Liver (tissue), 9 donors: ENCODE data around the gene CDSN. TPM values are rescaled to one million over a fixed set of nuclear protein-coding genes. Genes with fewer than 3 reads are reported as not detected.

Experiments used
- DNase-seq: peaks from one replicate; pipeline ENCODE4 v3.0.0-alpha.2; 2017; ENCODE audit warnings: low spot score
- H3K27ac ChIP-seq, 2 donors: one replicate each; pipeline ENCODE4 v1.7.0; 2013; ENCODE audit warnings: inconsistent platforms in 2 of 2, low read length in 2 of 2, control low read depth in 1 of 2, low read depth in 1 of 2, mild to moderate bottlenecking in 1 of 2
- H3K27me3 ChIP-seq, 4 donors: one replicate each; pipeline versions ENCODE4 v1.6.1 to v1.7.0; 2013; ENCODE audit warnings: low read length in 3 of 4, inconsistent platforms in 1 of 4, mild to moderate bottlenecking in 1 of 4, moderate library complexity in 1 of 4; ENCODE audit not compliant: control insufficient read depth in 4 of 4, insufficient read depth in 4 of 4
- H3K36me3 ChIP-seq, 4 donors: one replicate each; pipeline versions ENCODE4 v1.6.1 to v1.7.0; 2013; ENCODE audit warnings: low read length in 3 of 4, mild to moderate bottlenecking in 3 of 4, low read depth in 1 of 4, moderate library complexity in 1 of 4; ENCODE audit not compliant: control insufficient read depth in 4 of 4, insufficient read depth in 3 of 4
- H3K4me1 ChIP-seq, 4 donors: one replicate each; pipeline versions ENCODE4 v1.6.1 to v1.7.0; 2013; ENCODE audit warnings: low read length in 3 of 4, mild to moderate bottlenecking in 3 of 4, moderate library complexity in 1 of 4; ENCODE audit not compliant: control insufficient read depth in 4 of 4, insufficient read depth in 4 of 4
- H3K4me3 ChIP-seq, 3 donors: one replicate each; pipeline versions ENCODE4 v1.6.1 to v1.7.0; 2013; ENCODE audit warnings: low read length in 3 of 3, control low read depth in 1 of 3, low read depth in 1 of 3, mild to moderate bottlenecking in 1 of 3
- H3K9ac ChIP-seq, 2 donors: one replicate each; pipeline ENCODE4 v1.7.0; 2013; ENCODE audit warnings: low read length in 2 of 2, mild to moderate bottlenecking in 2 of 2, moderate library complexity in 2 of 2, control low read depth in 1 of 2, low read depth in 1 of 2
- H3K9me3 ChIP-seq, 4 donors: one replicate each; pipeline versions ENCODE4 v1.6.1 to v1.7.0; 2013; ENCODE audit warnings: low read length in 3 of 4; ENCODE audit not compliant: control insufficient read depth in 4 of 4
- ATF3 ChIP-seq: IDR thresholded peaks from 2 replicates; pipeline ENCODE4 v1.6.1; 2016; ENCODE audit warnings: antibody characterized with exemption
- CTCF ChIP-seq: fragments of 150-350 bp; IDR thresholded peaks from 2 replicates; pipeline ENCODE4 v1.5.1; 2017; ENCODE audit warnings: improper control_type of control experiment, low read depth, low read length; ENCODE audit not compliant: missing input control
- EGR1 ChIP-seq, 2 donors: IDR thresholded peaks; 2 replicates each; pipeline ENCODE4 v1.6.1; 2016 to 2018; ENCODE audit warnings: antibody characterized with exemption in 2 of 2, low read depth in 2 of 2
- FOXA1 ChIP-seq: IDR thresholded peaks from 2 replicates; pipeline ENCODE4 v1.6.1; 2016; ENCODE audit warnings: antibody characterized with exemption
- FOXA2 ChIP-seq: IDR thresholded peaks from 2 replicates; pipeline ENCODE4 v1.6.1; 2016; ENCODE audit warnings: antibody characterized with exemption
- GABPA ChIP-seq, 2 donors: IDR thresholded peaks in 1 of 2; conservative IDR thresholded peaks in 1 of 2; 2 replicates each; pipeline ENCODE4 v1.6.1; 2016; ENCODE audit warnings: antibody characterized with exemption in 2 of 2, mild to moderate bottlenecking in 1 of 2, moderate library complexity in 1 of 2
- HNF4A ChIP-seq, 2 donors: conservative IDR thresholded peaks; 2 replicates each; pipeline ENCODE4 v1.6.1; 2016; ENCODE audit warnings: antibody characterized with exemption in 2 of 2, mild to moderate bottlenecking in 2 of 2
- HNF4G ChIP-seq: IDR thresholded peaks from 2 replicates; pipeline ENCODE4 v1.6.1; 2016; ENCODE audit warnings: antibody characterized with exemption
- JUND ChIP-seq, 2 donors: IDR thresholded peaks; 2 replicates each; pipeline ENCODE4 v1.6.1; 2016; ENCODE audit warnings: antibody characterized with exemption in 2 of 2
- NR2F2 ChIP-seq: IDR thresholded peaks from 2 replicates; pipeline ENCODE4 v1.6.1; 2016; ENCODE audit warnings: antibody characterized with exemption
- RAD21 ChIP-seq, 2 donors: IDR thresholded peaks; 2 replicates each; pipeline ENCODE4 v1.6.1; 2016; ENCODE audit warnings: antibody characterized with exemption in 2 of 2, mild to moderate bottlenecking in 2 of 2
- RXRA ChIP-seq, 2 donors: IDR thresholded peaks; 2 replicates each; pipeline ENCODE4 v1.6.1; 2017 to 2018; ENCODE audit warnings: antibody characterized with exemption in 2 of 2, mild to moderate bottlenecking in 1 of 2
- SP1 ChIP-seq: IDR thresholded peaks from 2 replicates; pipeline ENCODE4 v1.6.1; 2018; ENCODE audit warnings: antibody characterized with exemption, mild to moderate bottlenecking
- TAF1 ChIP-seq: conservative IDR thresholded peaks from 2 replicates; pipeline ENCODE4 v1.6.1; 2016; ENCODE audit warnings: antibody characterized with exemption, mild to moderate bottlenecking
- YY1 ChIP-seq: IDR thresholded peaks from 2 replicates; pipeline ENCODE4 v1.6.1; 2016; ENCODE audit warnings: antibody characterized with exemption, mild to moderate bottlenecking
- ZBTB33 ChIP-seq: IDR thresholded peaks from 2 replicates; pipeline ENCODE4 v1.6.1; 2016; ENCODE audit warnings: antibody characterized with exemption
- WGBS: extraction: QIAGEN DNeasy Blood & Tissue Kit; methylation state at CpG from one replicate; pipeline ENCODE4 v1.1.7; 2013; 5-methylcytosine and 5-hydroxymethylcytosine counted together
- polyA plus RNA-seq, 2 donors: library from polyadenylated mRNA; stranded (reverse) in 1 of 2; unstranded in 1 of 2; fragments of 200-250 nt in 1 of 2; fragments of >200 nt in 1 of 2; fragmentation: Nextera tagmentation in 1 of 2; extraction: Ambion mirVana in 1 of 2; gene quantifications; one replicate each; pipeline versions ENCODE4 v1.2.1 to v1.2.3, GENCODE V29; 2013 to 2015
- total RNA-seq, 2 donors: library from RNA; depleted of rRNA; stranded (reverse); fragments of >200 nt; gene quantifications; one replicate each; pipeline ENCODE4 v1.2.3, GENCODE V29; 2014
- TF ChIP-seq, protein P1 (sequence below): IDR thresholded peaks from 2 replicates; pipeline ENCODE4 v1.6.1; 2016; ENCODE audit warnings: antibody characterized with exemption
- TF ChIP-seq, protein P2 (sequence below): IDR thresholded peaks from 2 replicates; pipeline ENCODE4 v1.6.1; 2016; ENCODE audit warnings: antibody characterized with exemption, mild to moderate bottlenecking
- donor health status: healthy.
- donor health status: healthy.
- donor health status: healthy.
- donor health status: healthy.
- donor health status: healthy.

The CDSN gene
- total and polyA plus RNA-seq, 4 donors, result not detected

GRCh38 chr6:31074401-31074800 is 45.8 kb downstream of the CDSN start:
- Histone ChIP-seq H3K36me3 (no peaks in the 10 kb centered on the region), H3K27ac (no peak overlapping the region)

DNA sequence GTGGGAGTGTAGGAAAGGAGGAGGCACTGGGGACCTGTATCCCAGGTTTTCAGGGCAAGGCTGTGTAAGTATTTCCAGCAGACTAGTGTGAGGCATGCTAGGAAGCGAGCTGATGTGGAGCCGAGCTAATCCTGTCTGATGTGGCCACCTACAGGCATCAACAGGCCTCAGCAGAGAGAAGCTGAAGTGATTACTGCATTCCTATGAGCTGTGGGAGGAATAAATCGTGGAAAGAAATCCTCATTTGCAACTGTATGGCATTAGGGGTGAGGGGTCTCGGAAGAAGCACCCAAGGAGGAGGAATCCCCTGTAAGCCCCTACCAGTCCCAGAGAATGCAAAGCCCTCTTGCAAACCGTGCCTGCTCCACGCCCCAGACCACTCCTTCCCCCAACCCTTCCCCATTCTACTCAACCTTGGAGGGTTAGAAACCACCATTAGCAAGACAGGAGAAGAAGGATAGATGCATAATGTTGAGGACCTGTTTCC is 49.5 kb downstream of the CDSN start:
- no peaks in the 10 kb centered on the region for H3K27me3 ChIP-seq
- no peak overlapping the region for H3K9ac ChIP-seq
- no peak for TF ChIP-seq FOXA1
- no peak for TF ChIP-seq ATF3
- no peak for TF ChIP-seq EGR1 (IDR thresholded peaks at IDR 0.05; ENCODE audit: low read depth in 2 of 2)
- no peak for TF ChIP-seq ZBTB33
- TF ChIP-seq, protein P1, sequence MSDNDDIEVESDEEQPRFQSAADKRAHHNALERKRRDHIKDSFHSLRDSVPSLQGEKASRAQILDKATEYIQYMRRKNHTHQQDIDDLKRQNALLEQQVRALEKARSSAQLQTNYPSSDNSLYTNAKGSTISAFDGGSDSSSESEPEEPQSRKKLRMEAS, result no peak
- TF ChIP-seq TAF1, result no peak
- TF ChIP-seq, protein P2, sequence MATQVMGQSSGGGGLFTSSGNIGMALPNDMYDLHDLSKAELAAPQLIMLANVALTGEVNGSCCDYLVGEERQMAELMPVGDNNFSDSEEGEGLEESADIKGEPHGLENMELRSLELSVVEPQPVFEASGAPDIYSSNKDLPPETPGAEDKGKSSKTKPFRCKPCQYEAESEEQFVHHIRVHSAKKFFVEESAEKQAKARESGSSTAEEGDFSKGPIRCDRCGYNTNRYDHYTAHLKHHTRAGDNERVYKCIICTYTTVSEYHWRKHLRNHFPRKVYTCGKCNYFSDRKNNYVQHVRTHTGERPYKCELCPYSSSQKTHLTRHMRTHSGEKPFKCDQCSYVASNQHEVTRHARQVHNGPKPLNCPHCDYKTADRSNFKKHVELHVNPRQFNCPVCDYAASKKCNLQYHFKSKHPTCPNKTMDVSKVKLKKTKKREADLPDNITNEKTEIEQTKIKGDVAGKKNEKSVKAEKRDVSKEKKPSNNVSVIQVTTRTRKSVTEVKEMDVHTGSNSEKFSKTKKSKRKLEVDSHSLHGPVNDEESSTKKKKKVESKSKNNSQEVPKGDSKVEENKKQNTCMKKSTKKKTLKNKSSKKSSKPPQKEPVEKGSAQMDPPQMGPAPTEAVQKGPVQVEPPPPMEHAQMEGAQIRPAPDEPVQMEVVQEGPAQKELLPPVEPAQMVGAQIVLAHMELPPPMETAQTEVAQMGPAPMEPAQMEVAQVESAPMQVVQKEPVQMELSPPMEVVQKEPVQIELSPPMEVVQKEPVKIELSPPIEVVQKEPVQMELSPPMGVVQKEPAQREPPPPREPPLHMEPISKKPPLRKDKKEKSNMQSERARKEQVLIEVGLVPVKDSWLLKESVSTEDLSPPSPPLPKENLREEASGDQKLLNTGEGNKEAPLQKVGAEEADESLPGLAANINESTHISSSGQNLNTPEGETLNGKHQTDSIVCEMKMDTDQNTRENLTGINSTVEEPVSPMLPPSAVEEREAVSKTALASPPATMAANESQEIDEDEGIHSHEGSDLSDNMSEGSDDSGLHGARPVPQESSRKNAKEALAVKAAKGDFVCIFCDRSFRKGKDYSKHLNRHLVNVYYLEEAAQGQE, result no peak
- no peak for TF ChIP-seq HNF4G
- TF ChIP-seq CTCF, result peak; percentile 26
- no peak for TF ChIP-seq SP1
- TF ChIP-seq JUND (IDR thresholded peaks at IDR 0.05), result no peak
- no peak for TF ChIP-seq HNF4A (conservative IDR thresholded peaks at IDR 0.05)
- TF ChIP-seq FOXA2, result no peak
- TF ChIP-seq NR2F2, result no peak
- TF ChIP-seq RAD21 (IDR thresholded peaks at IDR 0.05), result peak; percentile 47 to 61
- no peak for TF ChIP-seq YY1
- no peak for TF ChIP-seq RXRA (IDR thresholded peaks at IDR 0.05)
- no peak for DNase-seq
- WGBS, result 70% methylated on average over 6 of the region's 6 CpGs
- no peaks in the 10 kb centered on the region for H3K36me3 ChIP-seq
- no peak overlapping the region for H3K27ac ChIP-seq
- no peak overlapping the region for H3K4me3 ChIP-seq
- H3K9me3 ChIP-seq, result no peaks in the 10 kb centered on the region
- peaks cover 0 to 2% (median 0%) of the 10 kb centered on the region in 4 donors for H3K4me1 ChIP-seq

More at GRCh38 chr6:31074401-31074800, 45.8 kb downstream of the CDSN start:
- WGBS, result 91% methylated on average over 4 of the region's 4 CpGs
- Histone ChIP-seq H3K4me1 (peaks cover 0 to 3% (median under 1%) of the 10 kb centered on the region in 4 donors), H3K9me3 (no peaks in the 10 kb centered on the region), H3K27me3 (no peaks in the 10 kb centered on the region), H3K9ac (no peak overlapping the region), H3K4me3 (no peak overlapping the region)
- TF ChIP-seq GABPA (IDR thresholded peaks at IDR 0.05 in 1 of 2, conservative IDR thresholded peaks at IDR 0.05 in 1 of 2), result no peak
- no peak for TF ChIP-seq TAF1
- DNase-seq, result no peak
